ENCODE results near the gene AP1M2.
"Not testable (repeated sequence)": the region's sequence is repeated elsewhere in the genome, so short reads cannot be mapped to it uniquely, and the experiment has no call there.

AP1M2 gene

DNA sequence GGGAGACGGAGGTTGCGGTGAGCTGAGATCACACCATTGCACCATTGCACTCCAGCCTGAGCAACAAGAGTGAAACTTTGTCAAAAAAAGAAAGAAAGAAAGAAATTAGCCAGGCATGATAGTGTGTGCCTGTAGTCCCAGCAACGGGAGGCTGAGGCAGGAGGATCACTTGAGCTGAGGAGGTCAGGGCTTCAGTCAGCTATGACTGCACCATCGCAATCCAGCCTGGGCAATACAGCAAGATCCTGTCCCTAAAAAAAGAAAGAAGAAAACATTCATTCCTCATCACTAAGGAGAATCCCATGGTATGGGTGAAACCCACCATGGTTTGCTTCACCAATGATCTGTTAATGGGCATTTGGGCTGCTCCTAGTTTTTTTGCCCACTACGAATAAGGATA is 13.0 kb upstream of the AP1M2 start:
- DNase-seq = no peak

DNA sequence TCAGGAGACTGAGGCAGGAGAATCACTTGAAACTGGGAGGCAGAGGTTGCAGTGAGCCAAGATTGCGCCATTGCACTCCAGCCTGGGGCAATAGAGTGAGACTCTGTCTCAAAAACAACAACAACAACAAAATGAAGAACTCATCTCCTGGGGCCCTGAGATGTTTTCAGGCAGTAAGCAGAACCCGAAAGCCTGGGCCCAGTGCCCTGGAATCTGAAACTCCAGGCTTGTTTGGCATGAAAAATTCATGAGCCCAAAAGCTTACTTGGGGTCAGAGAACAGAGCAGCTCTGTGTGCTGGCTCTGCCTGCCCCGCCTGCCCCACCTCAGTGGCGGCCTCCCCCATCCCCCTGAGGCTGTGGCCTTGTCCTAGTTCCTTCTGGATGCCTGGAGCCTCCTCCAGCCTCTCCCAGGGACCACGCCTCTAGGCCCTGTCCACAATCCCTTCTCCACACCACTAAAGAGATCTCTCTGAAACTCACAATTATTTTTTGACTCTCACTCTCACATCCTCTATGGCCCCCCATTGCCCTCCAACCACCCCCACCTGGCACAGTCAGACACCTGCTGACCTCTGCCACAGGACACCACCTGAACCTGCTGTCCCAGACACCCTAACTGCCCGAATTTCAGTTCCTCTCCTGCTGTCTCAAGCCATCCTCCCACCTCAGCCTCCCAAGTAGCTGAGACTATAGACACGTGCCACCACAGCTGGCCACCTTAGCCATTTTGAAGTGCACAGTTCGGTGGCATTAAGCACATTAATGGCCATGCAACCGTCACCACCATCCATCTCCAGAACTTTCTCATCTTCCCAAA is 6.9 kb upstream of the AP1M2 start:
- DNase-seq = peak in 2 of 3 donors; percentile 35 to 38

DNA sequence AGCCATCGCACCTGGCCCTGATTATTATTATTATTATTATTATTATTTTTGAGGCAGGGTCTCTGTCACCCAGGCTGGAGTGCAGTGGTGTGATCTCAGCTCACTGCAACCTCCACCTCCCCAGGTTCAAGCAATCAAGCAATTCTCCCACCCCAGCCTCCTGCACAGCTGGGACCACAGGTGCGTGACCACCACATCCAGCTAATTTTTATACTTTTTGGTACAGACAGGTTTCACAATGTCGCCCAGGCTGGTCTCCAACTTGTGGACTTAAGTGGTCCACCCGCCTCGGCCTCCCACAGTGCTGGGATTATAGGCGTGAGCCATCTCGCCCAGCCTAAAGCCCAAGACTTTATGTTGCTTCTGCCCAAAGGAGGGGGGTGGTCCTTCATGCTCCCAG is 6.0 kb upstream of the AP1M2 start:
- no peak for DNase-seq

DNA sequence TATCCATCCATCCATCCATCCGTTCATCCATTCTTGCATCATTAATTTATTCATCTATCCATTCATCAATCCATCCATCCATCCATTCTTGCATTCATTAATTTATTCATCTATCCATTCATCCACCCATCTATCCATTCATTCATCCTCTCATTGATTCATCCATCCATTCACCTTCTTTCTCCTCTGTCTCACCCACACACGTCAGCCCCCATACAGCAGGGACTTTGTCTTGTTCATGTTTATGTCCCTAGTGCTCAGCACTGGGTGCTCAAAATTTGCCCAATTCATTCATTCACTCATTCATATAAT is 683 bp upstream of the AP1M2 start:
- DNase-seq = no peak

DNA sequence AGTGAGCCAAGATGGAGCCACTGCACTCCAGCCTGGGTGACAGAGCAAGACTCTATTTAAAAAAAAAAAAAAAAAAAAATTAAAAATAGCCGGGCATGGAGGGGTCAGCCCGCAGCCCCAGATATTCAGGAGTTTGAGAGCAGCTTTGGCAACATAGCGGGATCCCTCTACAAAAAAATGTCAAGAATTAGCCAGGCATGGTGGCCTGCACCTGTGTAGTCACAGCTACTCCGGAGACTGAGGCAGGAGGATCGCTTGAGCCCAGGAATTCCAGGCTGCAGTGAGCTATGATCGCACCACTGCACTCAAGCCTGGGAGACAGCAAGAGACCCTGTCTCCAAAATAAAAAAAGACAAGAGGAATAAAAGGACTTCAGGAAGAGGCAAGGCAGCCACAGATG is 716 bp downstream of the AP1M2 start:
- no peak for DNase-seq

DNA sequence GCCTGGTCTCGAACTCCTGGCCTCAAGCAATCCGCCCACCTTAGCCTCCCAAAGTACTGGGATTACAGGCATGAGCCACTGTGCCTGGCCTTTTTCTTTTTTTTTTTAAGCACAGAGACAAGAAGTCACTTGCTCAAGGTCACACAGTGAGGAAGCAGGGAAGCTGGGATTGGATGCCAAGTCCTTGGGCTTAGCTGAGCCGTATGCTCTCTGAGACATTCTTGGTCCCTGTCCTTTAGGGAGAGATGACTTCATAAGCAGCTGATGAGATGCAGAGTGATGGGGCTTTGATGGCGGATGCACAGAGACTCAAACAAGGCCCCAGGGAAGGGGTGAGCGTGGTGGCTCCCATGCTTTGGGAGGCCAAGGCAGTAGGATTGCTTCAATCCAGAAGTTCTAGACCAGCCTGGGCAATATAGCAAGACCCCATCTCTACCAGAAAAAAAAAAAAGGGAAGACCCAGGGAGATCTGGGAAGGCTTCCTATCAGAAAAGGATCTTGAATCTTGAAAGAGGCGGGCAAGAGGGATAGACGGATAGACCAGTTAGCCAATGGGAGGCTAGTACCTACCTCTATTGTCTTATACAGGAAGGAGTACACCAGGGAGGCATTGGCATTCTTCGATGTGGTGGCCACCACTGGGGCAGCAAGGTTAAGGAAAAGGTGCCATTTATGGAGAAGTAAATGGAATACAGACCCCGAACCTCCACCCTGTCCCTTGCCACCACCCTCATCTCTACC is 3.9 kb downstream of the AP1M2 start:
- DNase-seq = no peak

DNA sequence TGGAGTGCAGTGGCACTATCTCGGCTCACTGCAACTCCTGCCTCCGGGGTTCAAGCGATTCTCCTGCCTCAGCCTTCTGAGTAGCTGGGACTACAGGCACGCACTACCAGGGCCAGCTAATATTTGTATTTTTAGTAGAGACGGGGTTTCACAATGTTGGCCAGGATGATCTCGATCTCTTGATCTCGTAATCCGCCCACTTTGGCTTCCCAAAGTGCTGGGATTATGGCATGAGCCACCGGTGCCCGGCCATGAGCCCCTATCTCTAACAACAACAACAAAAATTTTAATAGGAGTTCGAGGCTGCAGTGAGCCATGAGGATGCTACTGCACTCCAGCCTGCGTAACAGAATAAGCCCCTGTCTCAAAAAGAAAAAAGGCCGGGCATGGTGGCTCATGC is 5.0 kb downstream of the AP1M2 start:
- peak; percentile 26 to 42 (median 26) for DNase-seq

DNA sequence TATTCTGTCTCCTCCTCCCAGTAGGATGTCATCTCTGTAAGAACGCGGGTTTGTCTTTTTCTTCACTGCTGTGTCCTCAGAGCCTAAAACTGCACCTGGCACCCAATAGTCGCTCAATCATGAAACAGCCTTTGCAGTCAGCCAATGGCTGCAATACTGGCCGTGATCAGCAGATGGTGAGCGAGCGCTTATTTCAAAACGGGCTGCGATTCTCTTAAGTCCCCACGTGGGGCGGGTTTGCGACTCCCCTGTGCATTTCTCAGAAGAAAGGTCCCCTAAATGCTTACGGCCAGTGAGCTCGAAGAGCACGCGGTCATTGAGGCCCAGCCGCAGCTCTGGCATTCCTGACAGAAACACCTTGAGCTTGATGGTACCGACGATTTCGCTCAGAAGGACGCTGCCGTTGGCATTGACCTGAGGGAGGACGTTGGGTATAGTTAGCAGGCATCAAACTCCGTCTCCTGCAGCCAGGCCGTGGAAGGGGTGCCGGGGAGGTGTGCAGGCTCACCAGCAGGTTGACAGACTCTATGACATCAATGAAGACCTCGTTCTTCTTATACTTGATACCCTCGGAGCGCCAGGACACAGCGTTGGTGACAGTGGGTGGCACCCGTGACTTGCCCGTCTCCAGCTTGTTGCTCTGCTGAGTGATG is 6.0 kb downstream of the AP1M2 start:
- DNase-seq = peak; percentile 94 to 96 (median 96)

DNA sequence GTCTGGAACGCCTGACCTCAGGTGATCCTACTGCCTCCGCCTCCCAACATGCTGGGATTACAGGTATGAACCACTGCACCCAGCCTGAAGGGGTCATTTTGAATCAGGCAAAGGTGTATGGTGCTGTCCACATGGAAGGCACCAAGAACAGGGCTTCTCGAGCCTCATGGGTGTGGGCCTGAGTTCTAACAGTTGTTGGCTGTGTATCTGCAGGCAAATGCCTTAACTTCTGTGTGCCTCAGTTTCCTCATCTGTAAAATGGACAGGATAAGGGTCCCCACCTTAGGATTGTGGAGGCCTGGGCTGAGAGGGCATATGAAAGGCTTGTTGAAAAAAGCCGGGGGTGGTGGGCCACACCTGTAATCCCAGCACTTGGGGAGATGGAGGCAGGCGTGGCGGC is 9.2 kb downstream of the AP1M2 start:
- DNase-seq = no peak

DNA sequence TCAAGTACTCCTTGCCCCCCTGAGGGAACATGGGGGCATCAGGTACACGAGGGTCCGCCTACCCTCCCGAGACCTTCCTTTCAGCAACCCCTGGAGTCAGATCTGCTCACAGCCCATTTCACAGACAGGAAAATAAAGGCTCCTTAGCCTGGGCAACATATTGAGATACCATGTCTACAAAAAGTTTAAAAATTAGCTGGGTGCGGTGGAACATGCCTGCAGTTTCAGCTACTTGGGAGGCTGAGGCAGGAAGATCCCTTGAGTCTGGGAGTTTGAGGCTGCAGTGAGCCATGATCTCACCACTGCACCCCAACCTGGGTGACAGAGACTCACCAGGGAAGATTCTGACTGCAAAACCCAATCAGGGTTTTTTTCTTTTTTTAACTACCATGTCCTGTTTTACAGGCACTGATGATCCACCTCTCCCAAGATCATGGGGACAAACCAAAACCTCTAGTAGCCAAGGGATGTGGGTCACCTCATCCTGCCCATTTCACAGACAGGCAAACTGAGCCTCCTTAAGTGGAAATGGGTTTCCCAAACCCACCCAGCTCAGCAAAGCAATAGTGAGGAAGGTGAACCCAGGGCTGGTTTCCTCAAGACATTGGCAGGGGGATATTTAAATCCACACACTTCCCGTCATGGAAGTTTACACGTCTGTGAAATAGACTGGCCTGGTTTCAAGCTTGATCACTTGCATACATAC is 11.9 kb downstream of the AP1M2 start:
- no peak for DNase-seq

DNA sequence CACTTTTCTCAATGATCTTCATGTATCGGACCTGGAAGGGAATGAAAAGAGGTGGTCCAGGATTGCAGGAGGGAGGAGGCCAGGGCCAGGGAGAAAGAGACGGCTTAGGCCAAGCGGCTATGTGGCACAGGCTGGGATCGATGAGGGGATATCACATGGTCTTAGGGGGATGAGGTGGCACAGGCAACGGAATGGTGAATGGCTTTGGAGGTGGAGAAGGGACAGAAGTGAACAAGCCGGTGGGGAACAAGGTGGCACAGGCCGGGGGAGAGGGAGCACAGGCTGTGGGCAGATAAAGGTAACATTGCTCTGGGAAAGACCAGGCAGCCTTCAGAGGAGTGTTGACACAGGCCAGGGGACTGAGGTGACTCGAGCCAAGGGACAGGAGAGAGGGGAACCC is 12.7 kb downstream of the AP1M2 start:
- DNase-seq = no peak

DNA sequence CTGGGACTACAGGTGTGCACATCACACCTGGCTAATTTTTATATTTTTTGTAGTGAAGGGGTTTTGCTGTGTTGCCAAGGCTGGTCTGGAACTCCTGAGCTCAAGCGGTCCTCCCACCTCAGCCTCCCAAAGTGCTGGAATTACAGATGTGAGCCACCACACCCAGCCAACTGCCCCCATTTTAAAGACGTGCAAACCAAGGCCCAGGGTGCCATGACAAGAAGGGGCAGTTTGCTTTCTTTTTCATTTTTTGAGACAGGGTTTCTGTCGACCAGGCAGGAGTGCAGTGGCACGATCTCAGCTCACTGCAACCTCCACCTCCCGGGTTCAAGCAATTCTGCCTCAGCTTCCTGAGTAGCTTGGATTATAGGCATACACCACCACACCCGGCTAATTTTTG is 13.3 kb downstream of the AP1M2 start:
- DNase-seq = not testable (repeated sequence)

DNA sequence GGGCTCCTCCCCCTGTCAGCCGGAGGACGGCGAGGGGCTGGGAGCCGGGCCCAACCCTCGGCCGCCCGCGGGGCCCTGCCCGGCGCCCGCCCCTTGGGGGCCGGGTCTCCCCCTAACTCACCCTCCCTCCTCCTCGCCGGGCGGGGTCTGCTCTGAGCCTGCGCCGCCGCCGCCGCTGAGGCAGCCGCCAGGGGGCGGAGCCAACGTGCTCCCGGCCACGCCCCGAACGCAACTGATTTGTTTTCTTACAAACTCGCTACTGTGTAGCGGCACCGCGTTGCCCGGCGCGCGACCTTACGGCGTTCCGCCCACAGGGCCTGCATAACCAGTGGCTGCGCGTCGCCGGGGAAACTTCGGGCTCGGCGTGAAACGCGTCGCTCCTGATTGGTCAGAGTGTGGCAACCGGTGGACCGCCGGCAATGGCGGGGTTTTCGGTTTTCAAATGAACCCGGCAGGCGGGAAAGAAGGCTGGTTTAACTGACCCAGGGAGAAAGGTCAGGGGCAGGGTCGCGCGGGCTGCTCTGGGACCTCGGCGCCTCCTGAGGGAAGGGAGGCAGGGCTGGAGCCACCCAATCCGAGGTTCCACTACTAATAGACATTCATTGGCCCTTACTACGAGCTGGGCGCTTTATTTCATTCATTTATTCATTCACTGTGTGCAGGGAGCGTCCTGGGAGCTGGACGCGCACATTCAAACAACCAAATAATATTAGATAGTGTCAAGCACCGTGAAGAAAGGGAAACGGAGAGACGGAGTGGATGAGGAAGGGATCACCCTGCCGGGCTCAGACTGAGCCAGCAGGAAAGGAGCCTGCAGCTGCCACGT is 18.1 kb downstream of the AP1M2 start, which contains the start of gene CDKN2D:
Gene CDKN2D, minus strand, starts transcription at position 154 of the 826 bp plus-strand sequence. CDS start 326 bp downstream, outside the sequence.
- peak; percentile 100 for DNase-seq

DNA sequence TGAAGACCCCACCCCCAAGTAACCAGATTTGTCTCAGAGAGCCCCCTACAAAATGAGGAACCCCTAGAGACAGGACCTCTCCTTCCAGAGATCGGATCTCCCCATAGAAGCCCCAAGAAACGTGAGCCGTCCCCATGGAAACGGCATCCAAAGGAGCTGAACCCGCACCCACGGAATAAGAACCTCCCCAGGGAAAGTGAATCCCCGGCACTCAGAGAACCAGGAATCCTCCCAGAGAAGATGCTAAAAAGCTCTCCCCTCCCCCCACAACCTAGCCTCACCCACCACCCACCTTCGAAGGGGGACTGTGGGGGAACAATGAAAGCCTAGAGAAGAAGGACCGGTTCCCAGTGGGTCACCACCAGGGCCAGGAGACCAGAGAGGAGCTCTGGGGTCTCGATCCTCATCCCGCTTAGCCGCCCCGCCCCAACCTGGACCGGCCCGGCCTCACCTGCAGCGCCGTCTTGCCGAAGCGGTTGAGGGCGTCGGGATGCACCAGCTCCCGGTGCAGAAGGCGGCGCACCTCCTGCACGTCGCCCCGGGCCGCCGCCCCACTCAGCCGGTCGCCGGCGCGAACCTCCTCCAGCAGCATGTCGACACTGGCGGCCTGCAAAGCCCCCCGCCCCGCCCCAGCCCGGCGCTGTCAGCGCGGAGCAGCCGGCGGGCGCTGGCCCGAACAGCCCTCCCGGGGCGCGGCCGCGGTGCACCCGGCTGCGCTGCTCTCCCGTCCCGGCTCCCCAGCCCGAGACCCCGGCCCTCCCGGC is 18.9 kb downstream of the AP1M2 start:
- no peak for DNase-seq

DNA sequence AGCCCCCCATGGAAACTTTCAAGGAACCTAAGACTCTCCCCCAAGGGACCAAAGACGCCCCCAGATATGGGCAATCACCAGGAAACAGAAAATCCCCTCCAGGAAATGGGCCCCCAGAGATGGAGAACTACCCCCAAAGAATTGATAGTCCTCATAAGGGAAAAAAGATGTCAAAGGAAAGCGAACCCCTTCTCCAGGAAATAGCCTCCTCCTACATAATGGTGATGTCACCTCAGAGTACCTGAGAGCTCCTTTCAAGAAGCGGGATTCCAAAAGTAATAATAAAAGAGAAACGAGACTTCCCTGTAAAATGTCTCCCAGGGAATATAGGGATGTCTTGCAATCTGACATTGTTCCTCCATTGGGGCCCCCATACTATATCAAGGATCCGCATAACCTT is 19.5 kb downstream of the AP1M2 start:
- DNase-seq = no peak

DNA sequence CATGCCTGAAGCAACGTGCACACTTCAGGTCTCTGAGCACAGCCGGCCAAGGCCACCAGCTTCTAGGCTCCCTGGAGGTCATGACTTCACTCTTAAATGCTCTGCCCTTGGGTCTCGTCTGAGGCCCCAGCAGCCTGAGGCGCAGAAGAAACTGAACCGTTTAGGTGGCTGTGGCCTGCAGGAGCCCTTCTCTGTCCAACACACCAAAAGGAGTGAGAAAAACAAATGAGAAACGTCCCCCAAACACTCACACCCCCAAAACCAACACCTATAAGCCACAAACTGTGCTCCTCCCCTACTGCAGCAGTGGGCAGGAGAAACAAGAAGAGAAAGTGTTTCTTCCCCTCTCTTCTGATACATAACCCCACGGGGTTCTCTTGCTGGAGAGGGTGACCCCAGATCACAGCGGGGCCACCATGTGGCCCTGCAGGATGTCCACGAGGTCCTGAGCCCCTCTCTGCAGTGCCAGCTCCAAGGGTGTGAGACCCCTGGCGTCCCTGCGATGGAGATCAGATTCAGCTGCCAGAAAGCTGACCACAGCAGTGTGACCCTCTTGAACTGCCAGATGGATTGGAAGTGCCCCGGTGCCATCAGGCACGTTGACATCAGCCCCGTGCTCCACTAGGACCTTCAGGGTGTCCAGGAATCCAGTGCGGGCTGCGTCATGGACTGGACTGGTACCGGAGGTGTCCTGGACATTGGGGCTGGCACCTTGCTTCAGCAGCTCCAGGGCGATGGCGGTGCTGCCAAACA is 20.3 kb downstream of the AP1M2 start:
- peak; percentile 45 to 59 (median 52) for DNase-seq

DNA sequence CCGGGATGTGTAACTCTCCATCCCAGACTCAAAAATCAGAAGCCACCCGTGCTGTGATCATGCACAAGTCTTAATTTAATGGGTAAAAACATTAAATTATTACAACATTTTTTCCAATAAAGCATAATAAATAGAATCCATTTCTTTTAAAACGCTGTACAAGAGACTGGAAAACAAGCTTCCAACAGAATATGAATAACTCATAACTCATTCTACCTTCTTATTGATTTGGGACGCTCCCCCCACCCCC is 20.8 kb downstream of the AP1M2 start:
- no peak for DNase-seq

DNA sequence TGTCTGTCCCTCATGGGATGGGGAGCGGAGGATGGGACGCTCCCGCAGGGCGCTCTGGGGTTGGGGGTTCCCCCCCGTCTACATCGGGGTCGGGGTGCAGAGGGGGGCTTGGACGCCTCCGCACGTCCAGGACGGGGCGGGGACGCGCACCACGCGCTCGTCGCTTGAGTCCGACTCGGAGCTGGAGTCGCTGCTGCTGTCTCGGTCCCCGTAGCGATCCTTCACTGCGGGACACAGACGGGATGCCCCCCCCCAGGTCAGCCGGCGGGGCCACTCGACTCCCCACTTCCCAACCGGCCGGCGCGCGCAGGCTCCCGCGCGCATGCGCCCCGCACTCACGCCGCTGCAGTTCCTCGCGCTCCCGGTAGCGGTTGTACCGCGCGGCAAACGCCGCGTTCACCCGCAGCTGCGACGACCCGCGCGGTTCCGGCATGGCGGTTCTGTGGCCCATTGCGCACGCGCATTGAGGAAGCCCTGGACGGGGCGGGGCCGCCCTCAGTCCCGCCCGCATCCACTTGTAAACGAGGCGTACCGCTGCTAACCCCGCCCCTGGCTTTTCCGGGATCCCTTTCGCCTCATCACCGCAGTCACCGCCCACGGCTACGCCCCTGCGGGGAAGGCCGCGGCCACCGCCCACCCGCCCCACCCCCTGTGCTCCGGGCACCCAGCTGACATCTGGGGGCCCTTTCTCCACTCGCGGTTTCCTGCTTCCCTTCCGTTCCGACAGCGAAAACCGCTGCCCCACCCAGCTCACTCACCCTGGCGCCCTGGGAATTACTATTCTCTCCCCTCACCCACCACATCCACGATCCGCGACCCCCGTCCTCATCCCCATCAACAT is 21.3 kb downstream of the AP1M2 start, which contains the start of gene KRI1:
Gene KRI1, minus strand, starts transcription at position 444 of the 841 bp plus-strand sequence. Its CDS starts 11 bp downstream, at position 433.
- DNase-seq = peak; percentile 99 to 100 (median 100)

DNA sequence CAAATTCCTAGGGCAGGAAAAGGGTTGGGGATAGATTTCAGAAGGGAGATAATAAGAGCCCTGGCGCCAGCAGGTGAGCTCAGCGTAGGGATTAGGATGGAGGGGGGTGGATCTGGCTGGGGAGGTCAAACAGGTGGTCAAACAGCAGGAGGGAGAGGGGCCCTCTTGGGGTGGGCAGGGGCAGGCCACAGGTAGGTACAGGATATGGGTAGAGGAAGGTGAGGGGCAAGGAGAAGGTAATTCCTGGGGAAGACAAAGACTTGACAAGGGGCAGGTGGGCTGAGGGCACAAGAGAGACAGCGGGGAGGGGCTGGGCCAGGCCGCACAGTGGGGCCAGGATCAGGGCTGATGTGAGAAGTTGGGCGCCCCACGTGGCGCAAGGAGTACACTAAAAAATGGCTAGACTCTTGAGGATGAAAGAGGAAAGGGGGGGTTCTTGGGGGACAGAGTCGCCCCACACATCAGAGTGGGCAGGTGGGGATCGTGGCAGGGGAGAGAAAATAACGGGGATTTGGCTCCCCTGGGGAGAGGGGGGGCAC is 22.0 kb downstream of the AP1M2 start:
- DNase-seq = peak; percentile 53 to 64 (median 58)

DNA sequence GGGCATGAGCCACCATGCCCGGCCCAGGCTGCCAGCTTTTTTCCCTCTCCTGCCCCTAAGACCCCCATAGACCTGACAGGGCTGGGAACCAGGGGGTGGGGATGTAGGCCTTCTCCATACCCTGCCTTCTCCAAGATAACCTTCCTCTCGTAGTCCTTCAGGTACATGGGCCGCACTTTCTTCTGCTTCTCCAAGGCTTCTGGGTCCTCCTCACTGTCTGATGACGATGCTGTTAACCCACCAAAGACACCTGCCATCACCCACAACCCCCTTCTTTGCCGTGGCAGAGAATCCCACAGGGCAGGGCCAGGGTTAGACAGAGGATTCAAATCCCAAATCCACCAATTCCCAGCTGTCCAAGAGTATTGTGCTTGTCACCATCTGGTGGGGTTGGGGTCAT is 24.5 kb downstream of the AP1M2 start:
- no peak for DNase-seq

Data from suppressor macrophage treated with lipopolysaccharide for 1 hour (primary cell).